Measurements from ENCODE around the gene DENND5B.
"Not testable (repeated sequence)": the region's sequence is repeated elsewhere in the genome, so short reads cannot be mapped to it uniquely, and the experiment has no call there.

Gene DENND5B

GRCh38 chr12:31558521-31558920 is 32.4 kb downstream of the DENND5B start:
- no peak for FAIRE-seq
- no peak for DNase-seq (ENCODE audit: low spot score)

- FAIRE-seq (no peak), DNase-seq (ENCODE audit: low spot score) (no peak)
Observed at GRCh38 chr12:31557707-31558106, 33.2 kb downstream of the DENND5B start.

- DNase-seq (ENCODE audit: low spot score); FAIRE-seq: not testable (repeated sequence)
Observed at GRCh38 chr12:31555466-31555865, 35.5 kb downstream of the DENND5B start.

- FAIRE-seq; DNase-seq (ENCODE audit: low spot score): not testable (repeated sequence)
Observed at GRCh38 chr12:31550590-31550989, 40.3 kb downstream of the DENND5B start.

GRCh38 chr12:31536672-31537071 is 54.3 kb downstream of the DENND5B start:
- no peak for FAIRE-seq
- no peak for DNase-seq (ENCODE audit: low spot score)

- no peak for FAIRE-seq
- DNase-seq (ENCODE audit: low spot score), result no peak
Observed at GRCh38 chr12:31533470-31533869, 57.5 kb downstream of the DENND5B start.

GRCh38 chr12:31531893-31532292 is 59.0 kb downstream of the DENND5B start:
- no peak for DNase-seq (ENCODE audit: low spot score)
- FAIRE-seq, result no peak

- FAIRE-seq (no peak), DNase-seq (ENCODE audit: low spot score) (no peak)
Observed at GRCh38 chr12:31528095-31528494, 62.8 kb downstream of the DENND5B start.

GRCh38 chr12:31527083-31527482 is 63.9 kb downstream of the DENND5B start:
- no peak for DNase-seq (ENCODE audit: low spot score)
- no peak for FAIRE-seq

- DNase-seq (ENCODE audit: low spot score), result no peak
- FAIRE-seq, result peak; percentile 18
Observed at GRCh38 chr12:31526158-31526546, 64.8 kb downstream of the DENND5B start.

- FAIRE-seq (no peak), DNase-seq (ENCODE audit: low spot score) (no peak)
Observed at GRCh38 chr12:31525496-31526157, 65.3 kb downstream of the DENND5B start.

- DNase-seq (ENCODE audit: low spot score), result no peak
- FAIRE-seq, result no peak
Observed at GRCh38 chr12:31524791-31525495, 66.0 kb downstream of the DENND5B start.

- DNase-seq (ENCODE audit: low spot score) (no peak), FAIRE-seq (no peak)
Observed at GRCh38 chr12:31523306-31523705, 67.6 kb downstream of the DENND5B start.

- no peak for DNase-seq (ENCODE audit: low spot score)
- FAIRE-seq, result no peak
Observed at GRCh38 chr12:31522607-31523006, 68.3 kb downstream of the DENND5B start.

GRCh38 chr12:31521964-31522363 is 69.0 kb downstream of the DENND5B start:
- FAIRE-seq (no peak), DNase-seq (ENCODE audit: low spot score) (no peak)

GRCh38 chr12:31519511-31519910 is 71.4 kb downstream of the DENND5B start:
- FAIRE-seq, result no peak
- DNase-seq (ENCODE audit: low spot score), result no peak

GRCh38 chr12:31518680-31519227 is 72.2 kb downstream of the DENND5B start:
- DNase-seq (ENCODE audit: low spot score) (peak; percentile 91), FAIRE-seq (peak; percentile 93)

GRCh38 chr12:31517994-31518393 is 72.9 kb downstream of the DENND5B start:
- no peak for DNase-seq (ENCODE audit: low spot score)
- no peak for FAIRE-seq

- FAIRE-seq (no peak), DNase-seq (ENCODE audit: low spot score) (no peak)
Observed at GRCh38 chr12:31516702-31517101, 74.2 kb downstream of the DENND5B start.

GRCh38 chr12:31514912-31515311 is 76.0 kb downstream of the DENND5B start:
- no peak for FAIRE-seq
- no peak for DNase-seq (ENCODE audit: low spot score)

- FAIRE-seq (no peak), DNase-seq (ENCODE audit: low spot score) (no peak)
Observed at GRCh38 chr12:31510034-31510433, 80.9 kb downstream of the DENND5B start.

- no peak for DNase-seq (ENCODE audit: low spot score)
- FAIRE-seq, result no peak
Observed at GRCh38 chr12:31508436-31509150, 82.3 kb downstream of the DENND5B start.
